GM19239 (cell line): ENCODE results near the gene GPR137B.

Experiments
- DNase-seq: peaks from one replicate; pipeline ENCODE4 v3.0.0; 2011; ENCODE audit warnings: low spot score; ENCODE audit not compliant: insufficient read length
- FAIRE-seq: peaks from 2 replicates; lab custom pipeline; 2011; peaks lifted over from hg19 to GRCh38; lab: Jason Lieb, UNC

The GPR137B gene

GRCh38 chr1:236113324-236114032 lies 28.9 kb upstream of the GPR137B start:
- no peak for DNase-seq
- FAIRE-seq: no peak

GRCh38 chr1:236114076-236114747 lies 28.1 kb upstream of the GPR137B start:
- DNase-seq (no peak), FAIRE-seq (no peak)

GRCh38 chr1:236117710-236118109 lies 24.6 kb upstream of the GPR137B start:
- FAIRE-seq (no peak), DNase-seq (no peak)

- DNase-seq (no peak), FAIRE-seq (no peak)
Measured at GRCh38 chr1:236119943-236120484, 22.3 kb upstream of the GPR137B start.

- FAIRE-seq (peak; percentile 90), DNase-seq (no peak)
Measured at GRCh38 chr1:236120721-236121153, 21.6 kb upstream of the GPR137B start.

- no peak for DNase-seq
- peak; percentile 55 for FAIRE-seq
Measured at GRCh38 chr1:236122176-236122575, 20.2 kb upstream of the GPR137B start.

- FAIRE-seq: no peak
- DNase-seq: no peak
Measured at GRCh38 chr1:236123563-236123962, 18.8 kb upstream of the GPR137B start.

- FAIRE-seq (no peak), DNase-seq (no peak)
Measured at GRCh38 chr1:236124965-236125364, 17.4 kb upstream of the GPR137B start.

- no peak for DNase-seq
- no peak for FAIRE-seq
Measured at GRCh38 chr1:236127045-236127444, 15.3 kb upstream of the GPR137B start.

- FAIRE-seq: no peak
- no peak for DNase-seq
Measured at GRCh38 chr1:236128646-236129178, 13.6 kb upstream of the GPR137B start.

- no peak for DNase-seq
- FAIRE-seq: no peak
Measured at GRCh38 chr1:236129306-236129705, 13.0 kb upstream of the GPR137B start.

- DNase-seq (no peak), FAIRE-seq (no peak)
Measured at GRCh38 chr1:236130372-236130771, 12.0 kb upstream of the GPR137B start.

GRCh38 chr1:236131916-236132315 lies 10.4 kb upstream of the GPR137B start:
- FAIRE-seq: no peak
- no peak for DNase-seq

GRCh38 chr1:236132420-236133046 lies 9.8 kb upstream of the GPR137B start:
- FAIRE-seq (no peak), DNase-seq (no peak)

GRCh38 chr1:236133339-236133738 lies 9.0 kb upstream of the GPR137B start:
- FAIRE-seq: no peak
- DNase-seq: no peak

GRCh38 chr1:236133802-236134201 lies 8.5 kb upstream of the GPR137B start:
- no peak for FAIRE-seq
- DNase-seq: no peak

- DNase-seq: no peak
- no peak for FAIRE-seq
Measured at GRCh38 chr1:236137285-236137852, 5.0 kb upstream of the GPR137B start.

- FAIRE-seq: no peak
- DNase-seq: no peak
Measured at GRCh38 chr1:236139495-236139894, 2.8 kb upstream of the GPR137B start.

- DNase-seq: no peak
- FAIRE-seq: no peak
Measured at GRCh38 chr1:236140705-236141446, 1.5 kb upstream of the GPR137B start.
